H9 (cell line): ENCODE measurements around the gene ASAP3. TPM values are rescaled to one million over a fixed set of nuclear protein-coding genes. Genes with fewer than 3 reads are reported as not detected.

Source experiments
- DNase-seq: peaks from one replicate; pipeline ENCODE4 v3.0.0-alpha.2; 2017
- H2AFZ ChIP-seq: one replicate; pipeline ENCODE4 v1.6.1; 2013; ENCODE audit warnings: mild to moderate bottlenecking, low read length, control low read depth, moderate library complexity
- H2AK5ac ChIP-seq: 2 replicates; pipeline ENCODE4 v1.6.1; 2013; ENCODE audit warnings: low read length, control low read depth, mixed read lengths; ENCODE audit not compliant: insufficient read length
- H2BK120ac ChIP-seq: one replicate; pipeline ENCODE4 v1.6.1; 2013; ENCODE audit warnings: low read depth, mild to moderate bottlenecking, low read length, control low read depth, inconsistent platforms; ENCODE audit not compliant: poor library complexity, severe bottlenecking
- H2BK12ac ChIP-seq: 2 replicates; pipeline ENCODE4 v1.6.1; 2013; ENCODE audit warnings: low read length, control low read depth, mixed read lengths, low read depth; ENCODE audit not compliant: insufficient read length
- H2BK15ac ChIP-seq: 2 replicates; pipeline ENCODE4 v1.6.1; 2013; ENCODE audit warnings: low read depth, low read length, control low read depth
- H2BK20ac ChIP-seq: one replicate; pipeline ENCODE4 v1.6.1; 2013; ENCODE audit warnings: low read depth, mild to moderate bottlenecking, low read length, control low read depth, inconsistent platforms; ENCODE audit not compliant: poor library complexity, severe bottlenecking
- H2BK5ac ChIP-seq: 2 replicates; pipeline ENCODE4 v1.6.1; 2013; ENCODE audit warnings: low read length, control low read depth, mixed read lengths; ENCODE audit not compliant: insufficient read length
- H3K14ac ChIP-seq: 2 replicates; pipeline ENCODE4 v1.6.1; 2013; ENCODE audit warnings: low read length, control low read depth; ENCODE audit not compliant: insufficient read depth
- H3K18ac ChIP-seq: 2 replicates; pipeline ENCODE4 v1.6.1; 2013; ENCODE audit warnings: low read depth, mild to moderate bottlenecking, mixed read lengths, low read length, control low read depth; ENCODE audit not compliant: insufficient read length
- H3K23ac ChIP-seq: 2 replicates; pipeline ENCODE4 v1.6.1; 2013; ENCODE audit warnings: low read length, control low read depth, mixed read lengths, low read depth; ENCODE audit not compliant: insufficient read length
- H3K23me2 ChIP-seq: 2 replicates; pipeline ENCODE4 v1.6.1; 2013; ENCODE audit warnings: low read depth, mild to moderate bottlenecking, mixed read lengths, low read length, control low read depth; ENCODE audit not compliant: insufficient read length, poor library complexity, severe bottlenecking
- H3K27ac ChIP-seq: 2 replicates; pipeline ENCODE4 v1.5.1; 2013; ENCODE audit warnings: low read length, control low read depth, mixed read lengths, low read depth; ENCODE audit not compliant: insufficient read length
- H3K27me3 ChIP-seq: 2 replicates; pipeline ENCODE4 v1.6.1; 2013; ENCODE audit warnings: low read length, control low read depth, inconsistent platforms; ENCODE audit not compliant: insufficient read depth
- H3K4ac ChIP-seq: 2 replicates; pipeline ENCODE4 v1.6.1; 2013; ENCODE audit warnings: low read depth, mild to moderate bottlenecking, control low read depth, inconsistent platforms, low read length, moderate library complexity
- H3K4me1 ChIP-seq: 2 replicates; pipeline ENCODE4 v1.6.1; 2013; ENCODE audit warnings: low read length, control low read depth, inconsistent platforms; ENCODE audit not compliant: insufficient read depth
- H3K4me2 ChIP-seq: 2 replicates; pipeline ENCODE4 v1.6.1; 2013; ENCODE audit warnings: low read length, control low read depth, mixed read lengths; ENCODE audit not compliant: insufficient read length, insufficient read depth
- H3K56ac ChIP-seq: 2 replicates; pipeline ENCODE4 v1.6.1; 2013; ENCODE audit warnings: low read depth, mild to moderate bottlenecking, mixed read lengths, low read length, control low read depth; ENCODE audit not compliant: insufficient read length
- H3K79me1 ChIP-seq: 2 replicates; pipeline ENCODE4 v1.6.1; 2013; ENCODE audit warnings: low read depth, mild to moderate bottlenecking, moderate library complexity, low read length, control low read depth, inconsistent platforms; ENCODE audit not compliant: insufficient read depth, poor library complexity, severe bottlenecking
- H3K79me2 ChIP-seq: 2 replicates; pipeline ENCODE4 v1.6.1; 2013; ENCODE audit warnings: low read length, control low read depth, inconsistent platforms; ENCODE audit not compliant: insufficient read depth
- H3K9ac ChIP-seq: 2 replicates; pipeline ENCODE4 v1.6.1; 2013; ENCODE audit warnings: low read length, control low read depth, mixed read lengths; ENCODE audit not compliant: insufficient read length; ENCODE audit errors: extremely low read depth
- H3K9me3 ChIP-seq: one replicate; pipeline ENCODE4 v1.6.1; 2013; ENCODE audit warnings: low read depth, low read length, inconsistent platforms; ENCODE audit not compliant: control insufficient read depth
- H3T11ph ChIP-seq: one replicate; pipeline ENCODE4 v1.6.1; 2013; ENCODE audit warnings: mild to moderate bottlenecking, low read length, control low read depth, inconsistent platforms
- H4K20me1 ChIP-seq: one replicate; pipeline ENCODE4 v1.6.1; 2013; ENCODE audit not compliant: control insufficient read depth, insufficient read length, insufficient read depth
- H4K5ac ChIP-seq: 2 replicates; pipeline ENCODE4 v1.6.1; 2013; ENCODE audit warnings: low read depth, mild to moderate bottlenecking, mixed read lengths, low read length, control low read depth; ENCODE audit not compliant: insufficient read length
- H4K8ac ChIP-seq: replicated peaks from 2 replicates; pipeline ENCODE4 v1.6.1; 2013; ENCODE audit warnings: low read length, control low read depth, mixed read lengths, low read depth; ENCODE audit not compliant: insufficient read length
- H4K91ac ChIP-seq: 2 replicates; pipeline ENCODE4 v1.6.1; 2013; ENCODE audit warnings: low read depth, mild to moderate bottlenecking, moderate library complexity, mixed read lengths, low read length, control low read depth; ENCODE audit not compliant: insufficient read length
- H3K27ac Mint-ChIP-seq, 3 experiments: 2 replicates in 2 of 3; 3 replicates in 1 of 3; pipeline ENCODE4 v1.8.0; 2020 to 2021; ENCODE audit warnings: mixed read lengths in 3 of 3, mild to moderate bottlenecking in 1 of 3, moderate library complexity in 1 of 3
- H3K27me3 Mint-ChIP-seq: 2 replicates; pipeline ENCODE4 v1.8.0; 2021; ENCODE audit warnings: low read depth, mild to moderate bottlenecking, moderate library complexity, mixed read lengths
- H3K36me3 Mint-ChIP-seq, 3 experiments: 2 replicates in 2 of 3; 3 replicates in 1 of 3; pipeline ENCODE4 v1.8.0; 2020 to 2021; ENCODE audit warnings: low read depth in 3 of 3, mixed read lengths in 3 of 3; ENCODE audit not compliant: insufficient read depth in 1 of 3
- H3K4me1 Mint-ChIP-seq, 2 experiments: 2 replicates each; pipeline ENCODE4 v1.8.0; 2020; ENCODE audit warnings: mixed read lengths in 2 of 2
- H3K4me3 Mint-ChIP-seq, 2 experiments: 2 replicates in 1 of 2; 3 replicates in 1 of 2; pipeline ENCODE4 v1.8.0; 2020 to 2021; ENCODE audit warnings: mild to moderate bottlenecking in 2 of 2, mixed read lengths in 2 of 2, moderate library complexity in 1 of 2
- H3K9me3 Mint-ChIP-seq, 2 experiments: 2 replicates in 1 of 2; 3 replicates in 1 of 2; pipeline ENCODE4 v1.8.0; 2020; ENCODE audit warnings: mild to moderate bottlenecking in 2 of 2, mixed read lengths in 2 of 2, moderate library complexity in 1 of 2
- WGBS: extraction: QIAGEN DNeasy Blood & Tissue Kit; methylation state at CpG from one replicate; pipeline ENCODE4 v1.1.7; 2013; ENCODE audit warnings: missing lambda C conversion rate, low lambda C conversion rate, mixed read lengths; ENCODE audit not compliant: insufficient read length; ENCODE audit errors: extremely low coverage; 5-methylcytosine and 5-hydroxymethylcytosine counted together
- total RNA-seq: library from RNA; stranded (reverse); gene quantifications from 2 replicates; pipeline ENCODE4 v1.2.1, GENCODE V29; 2021
- TF ChIP-seq, protein P1 (sequence below): fragments of 200-600 bp; sonication (generic); conservative IDR thresholded peaks from 3 replicates; pipeline ENCODE4 v1.8.0; 2021; ENCODE audit warnings: antibody characterized with exemption, mild to moderate bottlenecking

Gene ASAP3
- total RNA-seq, 1 experiment from 2014 or later: 26.7 TPM

GRCh38 chr1:23526329-23527041, 42.5 kb upstream of the ASAP3 start:
- Histone ChIP-seq H2BK20ac (no peak overlapping the region), H3T11ph (no peak overlapping the region), H2AK5ac (no peak overlapping the region), H4K20me1 (peaks cover 3% of the 10 kb centered on the region), H4K91ac (no peak overlapping the region), H3K4ac (no peak overlapping the region), H3K9ac (no peak overlapping the region), H2AFZ (no peak overlapping the region), H3K14ac (no peak overlapping the region), H3K18ac (no peak overlapping the region), H3K79me2 (no peaks in the 10 kb centered on the region), H3K9me3 (no peaks in the 10 kb centered on the region), H3K23me2 (peaks cover 3% of the 10 kb centered on the region), H3K27ac (no peak overlapping the region), H3K23ac (no peak overlapping the region), H4K8ac (no peak overlapping the region), H4K5ac (no peak overlapping the region), H3K56ac (no peak overlapping the region), H3K27me3 (peaks cover 4% of the 10 kb centered on the region; the same call in 1 of the 2 replicates), H2BK15ac (no peak overlapping the region), H3K79me1 (no peaks in the 10 kb centered on the region), H3K4me1 (0 out of 2 replicates have a peak, but pooled peaks cover under 1% of the 10 kb centered on the region), H2BK12ac (no peak overlapping the region), H2BK5ac (no peak overlapping the region), H2BK120ac (no peak overlapping the region), H3K4me2 (no peak overlapping the region)
- peaks cover 26% of the 10 kb centered on the region for H3K27me3 Mint-ChIP-seq
- no peak overlapping the region for H3K27ac Mint-ChIP-seq
- TF ChIP-seq, protein P1, sequence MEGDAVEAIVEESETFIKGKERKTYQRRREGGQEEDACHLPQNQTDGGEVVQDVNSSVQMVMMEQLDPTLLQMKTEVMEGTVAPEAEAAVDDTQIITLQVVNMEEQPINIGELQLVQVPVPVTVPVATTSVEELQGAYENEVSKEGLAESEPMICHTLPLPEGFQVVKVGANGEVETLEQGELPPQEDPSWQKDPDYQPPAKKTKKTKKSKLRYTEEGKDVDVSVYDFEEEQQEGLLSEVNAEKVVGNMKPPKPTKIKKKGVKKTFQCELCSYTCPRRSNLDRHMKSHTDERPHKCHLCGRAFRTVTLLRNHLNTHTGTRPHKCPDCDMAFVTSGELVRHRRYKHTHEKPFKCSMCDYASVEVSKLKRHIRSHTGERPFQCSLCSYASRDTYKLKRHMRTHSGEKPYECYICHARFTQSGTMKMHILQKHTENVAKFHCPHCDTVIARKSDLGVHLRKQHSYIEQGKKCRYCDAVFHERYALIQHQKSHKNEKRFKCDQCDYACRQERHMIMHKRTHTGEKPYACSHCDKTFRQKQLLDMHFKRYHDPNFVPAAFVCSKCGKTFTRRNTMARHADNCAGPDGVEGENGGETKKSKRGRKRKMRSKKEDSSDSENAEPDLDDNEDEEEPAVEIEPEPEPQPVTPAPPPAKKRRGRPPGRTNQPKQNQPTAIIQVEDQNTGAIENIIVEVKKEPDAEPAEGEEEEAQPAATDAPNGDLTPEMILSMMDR: no peak
- H3K36me3 Mint-ChIP-seq: peaks cover 5 to 10% (median 5%) of the 10 kb centered on the region in 3 experiments; a peak in 5 of 7 replicates
- DNase-seq: no peak
- H3K9me3 Mint-ChIP-seq: no peaks in the 10 kb centered on the region
- H3K4me1 Mint-ChIP-seq: peaks cover 20 to 37% of the 10 kb centered on the region in 2 experiments
- H3K4me3 Mint-ChIP-seq: peak overlapping the region in 1 of 2 experiments; percentile 5; a peak in 1 of 5 replicates
- no CpG with 5 or more reads among the region's 8 CpGs for WGBS
